Fibroblast of lung (primary cell): ENCODE results near the gene DDR1. TPM values are rescaled to one million over a fixed set of nuclear protein-coding genes. Genes with fewer than 3 reads are reported as not detected.

Experiments
- DNase-seq, 2 donors: peaks; one replicate each; pipeline versions ENCODE4 v3.0.0 to v3.0.0-alpha.2; 2010; ENCODE audit warnings: low read depth in 2 of 2
- H2AFZ ChIP-seq: 2 replicates; pipeline ENCODE4 v1.5.1; 2012; ENCODE audit warnings: low read length, control low read depth, inconsistent platforms
- H3K27ac ChIP-seq: 2 replicates; pipeline ENCODE4 v1.5.1; 2011; ENCODE audit warnings: low read length, control low read depth; ENCODE audit not compliant: insufficient read depth
- H3K27me3 ChIP-seq: 2 replicates; pipeline ENCODE4 v1.5.1; 2011; ENCODE audit warnings: mild to moderate bottlenecking, low read length; ENCODE audit not compliant: control insufficient read depth, insufficient read depth
- H3K36me3 ChIP-seq: 2 replicates; pipeline ENCODE4 v1.5.1; 2011; ENCODE audit warnings: low read length; ENCODE audit not compliant: control insufficient read depth, insufficient read depth
- H3K4me1 ChIP-seq: 2 replicates; pipeline ENCODE4 v1.5.1; 2011; ENCODE audit warnings: low read length; ENCODE audit not compliant: control insufficient read depth, insufficient read depth; ENCODE audit errors: extremely low read depth
- H3K4me2 ChIP-seq: 2 replicates; pipeline ENCODE4 v1.5.1; 2011; ENCODE audit warnings: low read length, control low read depth; ENCODE audit not compliant: insufficient read depth; ENCODE audit errors: extremely low read depth
- H3K4me3 ChIP-seq, 4 experiments: fragments of 200-600 bp in 1 of 4; sonication (generic) in 1 of 4; replicated peaks in 1 of 4; 2 replicates each; pipeline ENCODE4 v1.5.1; 2011 to 2016; ENCODE audit warnings: low read length in 4 of 4, low read depth in 3 of 4, mild to moderate bottlenecking in 3 of 4, control low read depth in 2 of 4, inconsistent platforms in 1 of 4, mixed read lengths in 1 of 4; ENCODE audit not compliant: insufficient read depth in 1 of 4; ENCODE audit errors: control extremely low read depth in 1 of 4
- H3K79me2 ChIP-seq: 2 replicates; pipeline ENCODE4 v1.5.1; 2012; ENCODE audit warnings: mild to moderate bottlenecking, low read length, inconsistent platforms; ENCODE audit not compliant: control insufficient read depth, insufficient read depth
- H3K9ac ChIP-seq: 2 replicates; pipeline ENCODE4 v1.5.1; 2011; ENCODE audit warnings: mild to moderate bottlenecking, low read length, control low read depth; ENCODE audit not compliant: insufficient read depth
- H3K9me3 ChIP-seq: 2 replicates; pipeline ENCODE4 v1.5.1; 2012; ENCODE audit warnings: low read depth, low read length; ENCODE audit not compliant: control insufficient read depth, insufficient read depth
- H4K20me1 ChIP-seq: 2 replicates; pipeline ENCODE4 v1.5.1; 2011; ENCODE audit warnings: low read length; ENCODE audit not compliant: control insufficient read depth, insufficient read depth; ENCODE audit errors: extremely low read depth
- CTCF ChIP-seq, 2 donors: IDR thresholded peaks in 1 of 2; conservative IDR thresholded peaks in 1 of 2; 1 replicate in 1 of 2; 2 replicates in 1 of 2; pipeline ENCODE4 v1.5.1; 2011 to 2012; ENCODE audit warnings: low read length in 2 of 2, control low read depth in 1 of 2, inconsistent platforms in 1 of 2, low read depth in 1 of 2, mild to moderate bottlenecking in 1 of 2
- EZH2 ChIP-seq: IDR thresholded peaks from 2 replicates; pipeline ENCODE4 v1.5.1; 2012; ENCODE audit warnings: low read length, control low read depth, mild to moderate bottlenecking; ENCODE audit errors: missing control alignments
- polyA plus RNA-seq, 2 donors: library from polyadenylated mRNA; depleted of rRNA in 1 of 2; stranded (reverse) in 1 of 2; unstranded in 1 of 2; fragments of >200 nt; gene quantifications; 2 replicates each; pipeline ENCODE4 v1.2.1, GENCODE V29; 2011 to 2012; ENCODE audit warnings: missing spikeins in 1 of 2
- total RNA-seq: library from RNA; depleted of rRNA; stranded (reverse); fragments of >200 nt; gene quantifications from 2 replicates; pipeline ENCODE4 v1.2.1, GENCODE V29; 2014

DDR1 gene
- total and polyA plus RNA-seq, 2 donors (not counting 1 experiment from before 2014, with no cell fraction given) = 10.9 to 17.5 TPM

GRCh38 chr6:30891816-30892538 is 7.7 kb downstream of the DDR1 start:
- H3K79me2 ChIP-seq = no peaks in the 10 kb centered on the region
- H3K4me1 ChIP-seq = no peaks in the 10 kb centered on the region
- no peak for TF ChIP-seq CTCF (conservative IDR thresholded peaks at IDR 0.05 in 1 of 2, IDR thresholded peaks at IDR 0.05 in 1 of 2; ENCODE audit: low read depth in 1 of 2, low read length in 2 of 2)
- no peaks in the 10 kb centered on the region for H3K27me3 ChIP-seq
- DNase-seq = no peak
- H3K4me2 ChIP-seq = no peak overlapping the region
- peaks cover 6% of the 10 kb centered on the region for H3K36me3 ChIP-seq
- H3K9ac ChIP-seq = no peak overlapping the region
- H3K9me3 ChIP-seq = no peaks in the 10 kb centered on the region
- no peaks in the 10 kb centered on the region for H4K20me1 ChIP-seq
- H3K27ac ChIP-seq = no peak overlapping the region
- no peak overlapping the region for H3K4me3 ChIP-seq
- no peak overlapping the region for H2AFZ ChIP-seq

- Histone ChIP-seq H3K4me2 (no peak overlapping the region), H3K4me3 (no peak overlapping the region), H3K79me2 (no peaks in the 10 kb centered on the region), H2AFZ (no peak overlapping the region), H3K4me1 (no peaks in the 10 kb centered on the region), H4K20me1 (no peaks in the 10 kb centered on the region), H3K36me3 (peaks cover 6% of the 10 kb centered on the region), H3K9me3 (no peaks in the 10 kb centered on the region), H3K27me3 (no peaks in the 10 kb centered on the region), H3K27ac (no peak overlapping the region), H3K9ac (no peak overlapping the region)
- TF ChIP-seq EZH2 = no peak
- TF ChIP-seq CTCF (conservative IDR thresholded peaks at IDR 0.05 in 1 of 2, IDR thresholded peaks at IDR 0.05 in 1 of 2; ENCODE audit: low read depth in 1 of 2, low read length in 2 of 2) = peak in 1 of 2 donors; percentile 17
- no peak for DNase-seq
These were observed 8.8 kb downstream of the DDR1 start for GRCh38 chr6:30893001-30893591.

GRCh38 chr6:30893666-30894065 is 9.3 kb downstream of the DDR1 start:
- no peaks in the 10 kb centered on the region for H3K4me1 ChIP-seq
- DNase-seq = no peak
- no peak overlapping the region for H3K4me2 ChIP-seq
- no peak overlapping the region for H3K4me3 ChIP-seq
- no peaks in the 10 kb centered on the region for H3K27me3 ChIP-seq
- H4K20me1 ChIP-seq = no peaks in the 10 kb centered on the region
- H3K9ac ChIP-seq = no peak overlapping the region
- TF ChIP-seq CTCF (conservative IDR thresholded peaks at IDR 0.05 in 1 of 2, IDR thresholded peaks at IDR 0.05 in 1 of 2; ENCODE audit: low read depth in 1 of 2, low read length in 2 of 2) (no peak), EZH2 (no peak)
- H3K36me3 ChIP-seq = peaks cover 6% of the 10 kb centered on the region
- H3K27ac ChIP-seq = no peak overlapping the region
- no peaks in the 10 kb centered on the region for H3K9me3 ChIP-seq
- no peaks in the 10 kb centered on the region for H3K79me2 ChIP-seq
- no peak overlapping the region for H2AFZ ChIP-seq
